Activated T-cell treated with anti-CD3 and anti-CD28 coated beads, Interleukin-2, amount 50 U/mL, for 4 hours (primary cell): ENCODE results near the gene NUDT8. TPM values are rescaled to one million over a fixed set of nuclear protein-coding genes. Genes with fewer than 3 reads are reported as not detected.
"Not testable (repeated sequence)": the region's sequence is repeated elsewhere in the genome, so short reads cannot be mapped to it uniquely, and the experiment has no call there.

Source experiments
- ATAC-seq, 2 donors: fragments of 200-7000 bp; cut with Tn5 transposase; one replicate each; pipeline ENCODE4 v1.10.0; 2021
- DNase-seq: peaks from one replicate; pipeline ENCODE4 v3.0.0-alpha.2; 2020
- H3K27me3 Mint-ChIP-seq: one replicate; pipeline ENCODE4 v1.8.0; 2021; ENCODE audit warnings: low read depth, mixed read lengths
- H3K36me3 Mint-ChIP-seq: one replicate; pipeline ENCODE4 v1.8.0; 2022; ENCODE audit warnings: mixed read lengths; ENCODE audit not compliant: insufficient read depth
- H3K4me1 Mint-ChIP-seq: one replicate; pipeline ENCODE4 v1.8.0; 2021; ENCODE audit warnings: low read depth, mixed read lengths
- H3K4me3 Mint-ChIP-seq: one replicate; pipeline ENCODE4 v1.8.0; 2021; ENCODE audit warnings: mild to moderate bottlenecking, moderate library complexity, mixed read lengths
- H3K9me3 Mint-ChIP-seq: one replicate; pipeline ENCODE4 v1.8.0; 2021; ENCODE audit warnings: mixed read lengths
- total RNA-seq, 3 donors: library from RNA; stranded (reverse); gene quantifications; one replicate each; pipeline ENCODE4 v1.2.1, GENCODE V29; 2021

NUDT8 gene
- total RNA-seq, 3 donors from 2014 or later, result 10.2 to 14.4 (median 12.6) TPM

DNA sequence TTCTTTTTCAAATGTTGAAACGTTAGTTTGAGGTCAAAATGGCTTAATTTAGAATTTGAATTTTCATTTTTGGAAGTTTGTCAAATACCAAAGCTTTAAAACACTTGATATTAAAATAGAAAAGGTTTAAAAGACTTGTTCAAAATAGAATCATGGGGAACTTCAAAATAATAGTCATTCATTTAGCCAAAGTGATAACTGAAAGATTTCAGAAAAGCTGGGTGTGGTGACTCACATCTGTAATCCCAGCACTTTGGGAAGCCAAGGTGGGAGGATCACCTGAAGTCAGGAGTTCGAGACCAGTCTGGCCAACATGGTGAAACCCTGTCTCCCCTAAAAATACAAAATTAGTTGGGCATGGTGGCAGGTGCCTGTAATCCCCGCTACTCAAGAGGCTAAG, 35.3 kb downstream of the NUDT8 start:
- H3K9me3 Mint-ChIP-seq, result no peaks in the 10 kb centered on the region
- no peak for DNase-seq
- H3K36me3 Mint-ChIP-seq, result no peaks in the 10 kb centered on the region
- no peaks in the 10 kb centered on the region for H3K4me1 Mint-ChIP-seq
- H3K27me3 Mint-ChIP-seq, result peaks cover 3% of the 10 kb centered on the region
- ATAC-seq, result no peak
- no peak overlapping the region for H3K4me3 Mint-ChIP-seq

DNA sequence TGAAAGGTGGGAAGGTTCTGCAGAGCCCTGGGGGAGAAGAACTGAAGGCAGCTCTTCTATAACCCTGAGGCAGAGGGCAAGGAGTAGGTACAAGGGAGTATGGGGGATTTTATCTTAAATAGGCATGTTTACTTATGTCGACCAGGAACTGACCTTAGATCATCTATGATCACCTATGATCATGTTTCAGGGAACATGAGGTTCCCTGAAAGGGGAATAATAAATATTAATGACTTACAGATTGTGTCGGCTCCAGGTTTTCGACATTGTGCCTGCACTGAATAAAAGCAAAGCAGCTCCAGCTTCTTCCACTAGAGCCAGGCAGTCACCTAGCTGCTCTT, 36.2 kb downstream of the NUDT8 start:
- no peaks in the 10 kb centered on the region for H3K27me3 Mint-ChIP-seq
- DNase-seq (no peak), ATAC-seq (no peak)
- H3K36me3 Mint-ChIP-seq, result no peaks in the 10 kb centered on the region
- H3K9me3 Mint-ChIP-seq, result no peaks in the 10 kb centered on the region
- H3K4me1 Mint-ChIP-seq, result no peaks in the 10 kb centered on the region
- H3K4me3 Mint-ChIP-seq, result no peak overlapping the region

DNA sequence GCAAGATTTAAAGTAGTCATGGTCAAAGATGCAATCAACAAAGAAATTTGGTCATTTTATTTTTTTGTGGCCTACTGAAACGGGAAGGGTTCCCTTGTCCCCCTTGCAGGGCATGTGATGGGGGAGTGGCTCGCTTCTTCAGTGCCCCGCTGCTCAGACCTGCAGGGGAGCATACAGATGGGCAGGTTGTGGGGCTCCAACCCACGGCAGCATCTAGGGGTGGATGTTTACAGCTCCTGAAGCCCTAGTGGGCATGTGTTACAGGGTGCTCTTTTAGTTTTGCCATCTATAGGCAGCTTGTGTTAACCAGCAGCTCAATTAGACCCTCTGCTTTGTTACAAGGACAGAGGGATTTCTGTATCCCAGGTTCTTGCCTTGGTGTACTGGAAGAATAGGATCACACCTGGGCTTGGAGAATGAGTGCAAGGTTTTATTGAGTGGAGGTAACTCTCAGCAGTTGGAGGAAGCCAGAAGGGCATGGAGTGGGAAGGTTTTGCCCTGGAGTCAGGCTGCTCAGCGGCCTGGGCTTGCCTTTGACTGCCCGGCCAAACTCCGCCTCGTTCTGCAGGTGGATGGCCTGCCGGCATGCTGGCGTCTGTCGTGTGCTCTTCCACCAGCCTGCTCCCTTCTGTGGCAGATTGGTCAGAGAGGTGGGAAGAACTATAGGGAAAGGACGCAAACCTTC, 36.7 kb downstream of the NUDT8 start:
- ATAC-seq, result no peak
- Mint-ChIP-seq H3K9me3 (no peaks in the 10 kb centered on the region), H3K4me1 (no peaks in the 10 kb centered on the region)

DNA sequence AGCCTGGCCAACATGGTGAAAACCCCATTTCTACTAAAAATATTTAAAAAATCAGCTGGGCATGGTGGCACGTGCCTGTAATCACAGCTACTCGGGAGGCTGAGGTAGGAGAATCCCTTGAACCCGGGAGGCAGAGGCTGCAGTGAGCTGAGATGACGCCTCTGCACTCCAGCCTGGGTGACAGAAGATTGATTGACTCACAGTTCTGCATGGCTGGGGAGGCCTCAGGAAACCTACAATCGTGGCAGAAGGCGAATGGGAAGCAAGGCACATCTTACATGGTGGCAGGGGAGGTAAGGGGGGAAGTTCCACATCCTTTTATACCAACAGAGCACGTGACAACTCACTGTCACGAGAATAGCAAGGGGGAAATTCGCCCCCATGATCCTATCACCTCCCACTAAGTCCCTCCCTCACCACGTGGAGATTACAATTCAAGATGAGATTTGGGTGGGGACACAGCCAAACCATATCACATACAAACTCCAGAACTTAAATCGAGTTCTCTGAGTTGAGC, 40.8 kb downstream of the NUDT8 start:
- not testable (repeated sequence) for H3K27me3 Mint-ChIP-seq, H3K4me3 Mint-ChIP-seq, ATAC-seq, DNase-seq, H3K9me3 Mint-ChIP-seq
- peaks cover 20% of the 10 kb centered on the region for H3K4me1 Mint-ChIP-seq
- peaks cover 25% of the 10 kb centered on the region for H3K36me3 Mint-ChIP-seq

More for the DNA sequence above, 36.7 kb downstream of the NUDT8 start:
- H3K36me3 Mint-ChIP-seq, result no peaks in the 10 kb centered on the region
- H3K27me3 Mint-ChIP-seq, result no peaks in the 10 kb centered on the region
- no peak for DNase-seq
- H3K4me3 Mint-ChIP-seq, result no peak overlapping the region

DNA sequence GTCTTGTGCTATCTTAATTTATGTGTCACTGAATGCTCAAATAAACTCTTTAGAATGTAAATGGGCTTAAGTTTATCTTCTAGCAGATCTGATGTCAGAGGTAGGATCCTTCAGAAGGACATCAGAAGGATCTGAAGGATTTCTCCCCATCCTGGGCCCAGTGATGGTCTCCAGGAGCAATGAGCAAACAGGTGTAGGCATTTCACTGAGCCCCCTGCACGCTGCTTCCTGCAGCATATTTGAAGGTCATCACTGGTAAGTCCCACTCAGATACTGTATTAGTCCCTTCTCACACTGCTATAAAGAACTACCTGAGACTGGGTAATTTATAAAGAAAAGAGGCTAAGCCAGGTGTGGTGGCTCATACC, 41.6 kb downstream of the NUDT8 start:
- peaks cover 22% of the 10 kb centered on the region for H3K4me1 Mint-ChIP-seq
- no peak for ATAC-seq
- no peaks in the 10 kb centered on the region for H3K27me3 Mint-ChIP-seq

DNA sequence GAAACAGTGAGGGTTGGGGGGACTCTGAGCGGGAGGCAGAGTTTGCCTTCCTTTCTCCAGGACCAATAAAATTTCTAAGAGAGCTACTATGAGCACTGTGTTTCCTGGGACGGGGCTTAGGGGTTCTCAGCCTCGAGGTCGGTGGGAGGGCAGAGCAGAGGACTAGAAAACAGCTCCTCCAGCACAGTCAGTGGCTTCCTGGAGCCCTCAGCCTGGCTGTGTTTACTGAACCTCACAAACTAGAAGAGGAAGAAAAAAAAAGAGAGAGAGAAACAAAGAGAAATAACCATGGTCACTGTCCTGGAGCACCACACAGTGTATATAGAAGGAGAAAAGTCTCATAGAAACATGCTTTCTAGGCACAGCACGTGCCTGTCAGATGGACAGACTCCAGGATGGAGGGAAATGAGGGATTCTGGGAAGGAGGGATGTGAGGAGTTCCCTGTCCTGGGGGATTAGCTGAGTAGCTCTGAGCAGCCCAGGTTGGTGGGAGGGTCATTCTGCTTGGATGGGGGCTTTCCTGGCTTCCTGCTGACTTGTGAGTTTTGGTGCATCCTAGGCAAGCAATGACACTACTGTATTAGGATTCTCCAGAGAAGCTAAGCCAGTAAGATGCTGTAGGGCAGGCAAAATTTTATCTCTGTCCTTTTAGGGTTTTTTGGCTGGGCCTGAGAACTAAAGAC, 43.0 kb downstream of the NUDT8 start:
- Mint-ChIP-seq H3K4me3 (no peak overlapping the region), H3K36me3 (peaks cover 25% of the 10 kb centered on the region), H3K4me1 (peaks cover 34% of the 10 kb centered on the region), H3K9me3 (peaks cover 7% of the 10 kb centered on the region), H3K27me3 (peaks cover 2% of the 10 kb centered on the region)
- DNase-seq, result no peak
- no peak for ATAC-seq

More for the DNA sequence above, 41.6 kb downstream of the NUDT8 start:
- Mint-ChIP-seq H3K36me3 (peaks cover 25% of the 10 kb centered on the region), H3K9me3 (peaks cover 7% of the 10 kb centered on the region), H3K4me3 (no peak overlapping the region)
- no peak for DNase-seq

DNA sequence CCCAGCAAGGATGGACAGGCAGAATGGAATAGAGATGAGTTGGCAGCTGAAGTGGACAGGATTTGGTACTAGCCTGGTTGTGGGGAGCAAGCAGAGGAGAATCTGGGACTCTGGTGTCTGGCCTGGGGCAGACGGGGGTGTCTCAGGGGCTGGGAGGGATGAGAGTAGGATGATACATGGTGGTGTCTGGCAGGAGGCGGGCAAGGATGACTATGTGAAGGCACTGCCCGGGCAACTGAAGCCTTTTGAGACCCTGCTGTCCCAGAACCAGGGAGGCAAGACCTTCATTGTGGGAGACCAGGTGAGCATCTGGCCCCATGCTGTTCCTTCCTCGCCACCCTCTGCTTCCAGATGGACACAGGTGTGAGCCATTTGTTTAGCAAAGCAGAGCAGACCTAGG, 43.8 kb downstream of the NUDT8 start:
- Mint-ChIP-seq H3K27me3 (peaks cover 3% of the 10 kb centered on the region), H3K4me1 (peaks cover 34% of the 10 kb centered on the region), H3K9me3 (peaks cover 7% of the 10 kb centered on the region), H3K4me3 (peak overlapping the region; percentile 37), H3K36me3 (peaks cover 25% of the 10 kb centered on the region)
- DNase-seq (no peak), ATAC-seq (no peak)

DNA sequence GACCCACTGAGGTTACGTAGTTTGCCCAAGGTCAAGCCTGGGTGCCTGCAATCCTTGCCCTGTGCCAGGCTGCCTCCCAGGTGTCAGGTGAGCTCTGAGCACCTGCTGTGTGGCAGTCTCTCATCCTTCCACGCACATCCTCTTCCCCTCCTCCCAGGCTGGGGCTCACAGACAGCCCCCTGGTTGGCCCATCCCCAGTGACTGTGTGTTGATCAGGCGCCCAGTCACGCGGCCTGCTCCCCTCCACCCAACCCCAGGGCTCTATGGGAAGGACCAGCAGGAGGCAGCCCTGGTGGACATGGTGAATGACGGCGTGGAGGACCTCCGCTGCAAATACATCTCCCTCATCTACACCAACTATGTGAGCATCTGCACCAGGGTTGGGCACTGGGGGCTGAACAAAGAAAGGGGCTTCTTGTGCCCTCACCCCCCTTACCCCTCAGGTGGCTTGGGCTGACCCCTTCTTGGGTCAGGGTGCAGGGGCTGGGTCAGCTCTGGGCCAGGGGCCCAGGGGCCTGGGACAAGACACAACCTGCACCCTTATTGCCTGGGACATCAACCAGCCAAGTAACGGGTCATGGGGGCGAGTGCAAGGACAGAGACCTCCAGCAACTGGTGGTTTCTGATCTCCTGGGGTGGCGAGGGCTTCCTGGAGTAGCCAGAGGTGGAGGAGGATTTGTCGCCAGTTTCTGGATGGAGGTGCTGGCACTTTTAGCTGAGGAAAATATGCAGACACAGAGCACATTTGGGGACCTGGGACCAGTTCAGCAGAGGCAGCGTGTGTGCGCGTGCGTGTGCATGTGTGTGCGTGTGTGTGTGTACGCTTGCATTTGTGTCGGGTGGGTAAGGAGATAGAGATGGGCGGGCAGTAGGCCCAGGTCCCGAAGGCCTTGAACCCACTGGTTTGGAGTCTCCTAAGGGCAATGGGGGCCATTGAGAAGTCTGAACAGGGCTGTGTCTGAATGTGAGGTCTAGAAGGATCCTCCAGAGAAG, 44.6 kb downstream of the NUDT8 start:
- peaks cover 7% of the 10 kb centered on the region for H3K9me3 Mint-ChIP-seq
- H3K4me3 Mint-ChIP-seq, result peak overlapping the region; percentile 82
- H3K36me3 Mint-ChIP-seq, result peaks cover 25% of the 10 kb centered on the region
- peaks cover 3% of the 10 kb centered on the region for H3K27me3 Mint-ChIP-seq
- no peak for ATAC-seq
- peaks cover 34% of the 10 kb centered on the region for H3K4me1 Mint-ChIP-seq
- no peak for DNase-seq

DNA sequence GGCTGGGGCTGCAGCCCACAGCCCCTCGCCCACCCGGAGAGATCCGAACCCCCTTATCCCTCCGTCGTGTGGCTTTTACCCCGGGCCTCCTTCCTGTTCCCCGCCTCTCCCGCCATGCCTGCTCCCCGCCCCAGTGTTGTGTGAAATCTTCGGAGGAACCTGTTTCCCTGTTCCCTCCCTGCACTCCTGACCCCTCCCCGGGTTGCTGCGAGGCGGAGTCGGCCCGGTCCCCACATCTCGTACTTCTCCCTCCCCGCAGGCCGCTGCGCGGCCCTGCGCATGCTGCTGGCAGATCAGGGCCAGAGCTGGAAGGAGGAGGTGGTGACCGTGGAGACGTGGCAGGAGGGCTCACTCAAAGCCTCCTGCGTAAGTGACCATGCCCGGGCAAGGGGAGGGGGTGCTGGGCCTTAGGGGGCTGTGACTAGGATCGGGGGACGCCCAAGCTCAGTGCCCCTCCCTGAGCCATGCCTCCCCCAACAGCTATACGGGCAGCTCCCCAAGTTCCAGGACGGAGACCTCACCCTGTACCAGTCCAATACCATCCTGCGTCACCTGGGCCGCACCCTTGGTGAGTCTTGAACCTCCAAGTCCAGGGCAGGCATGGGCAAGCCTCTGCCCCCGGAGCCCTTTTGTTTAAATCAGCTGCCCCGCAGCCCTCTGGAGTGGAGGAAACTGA, 45.4 kb downstream of the NUDT8 start:
- peaks cover 42% of the 10 kb centered on the region for H3K4me1 Mint-ChIP-seq
- peak overlapping the region; percentile 82 for H3K4me3 Mint-ChIP-seq
- peaks cover 7% of the 10 kb centered on the region for H3K9me3 Mint-ChIP-seq
- DNase-seq (no peak), ATAC-seq (peak; percentile 25 to 27)
- peaks cover 6% of the 10 kb centered on the region for H3K27me3 Mint-ChIP-seq
- peaks cover 25% of the 10 kb centered on the region for H3K36me3 Mint-ChIP-seq

DNA sequence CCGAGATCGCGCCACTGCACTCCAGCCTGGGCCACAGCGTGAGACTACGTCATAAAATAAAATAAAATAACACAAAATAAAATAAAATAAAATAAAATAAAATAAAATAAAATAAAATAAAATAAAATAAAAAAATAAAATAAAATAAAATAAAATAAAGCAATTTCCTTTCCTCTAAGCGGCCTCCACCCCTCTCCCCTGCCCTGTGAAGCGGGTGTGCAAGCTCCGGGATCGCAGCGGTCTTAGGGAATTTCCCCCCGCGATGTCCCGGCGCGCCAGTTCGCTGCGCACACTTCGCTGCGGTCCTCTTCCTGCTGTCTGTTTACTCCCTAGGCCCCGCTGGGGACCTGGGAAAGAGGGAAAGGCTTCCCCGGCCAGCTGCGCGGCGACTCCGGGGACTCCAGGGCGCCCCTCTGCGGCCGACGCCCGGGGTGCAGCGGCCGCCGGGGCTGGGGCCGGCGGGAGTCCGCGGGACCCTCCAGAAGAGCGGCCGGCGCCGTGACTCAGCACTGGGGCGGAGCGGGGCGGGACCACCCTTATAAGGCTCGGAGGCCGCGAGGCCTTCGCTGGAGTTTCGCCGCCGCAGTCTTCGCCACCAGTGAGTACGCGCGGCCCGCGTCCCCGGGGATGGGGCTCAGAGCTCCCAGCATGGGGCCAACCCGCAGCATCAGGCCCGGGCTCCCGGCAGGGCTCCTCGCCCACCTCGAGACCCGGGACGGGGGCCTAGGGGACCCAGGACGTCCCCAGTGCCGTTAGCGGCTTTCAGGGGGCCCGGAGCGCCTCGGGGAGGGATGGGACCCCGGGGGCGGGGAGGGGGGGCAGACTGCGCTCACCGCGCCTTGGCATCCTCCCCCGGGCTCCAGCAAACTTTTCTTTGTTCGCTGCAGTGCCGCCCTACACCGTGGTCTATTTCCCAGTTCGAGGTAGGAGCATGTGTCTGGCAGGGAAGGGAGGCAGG, 46.2 kb downstream of the NUDT8 start, which contains the start of gene GSTP1:
Gene GSTP1 (plus strand): TSS at position 566 of the 958 bp plus-strand sequence. CDS start 32 bp downstream, at position 598.
- H3K36me3 Mint-ChIP-seq, result peaks cover 25% of the 10 kb centered on the region
- peak within 1 kb of the TSS; percentile 91 for H3K4me3 Mint-ChIP-seq
- peak; percentile 93 for ATAC-seq
- H3K27me3 Mint-ChIP-seq, result peaks cover 7% of the 10 kb centered on the region
- peaks cover 7% of the 10 kb centered on the region for H3K9me3 Mint-ChIP-seq
- DNase-seq, result peak; percentile 71
- H3K4me1 Mint-ChIP-seq, result peaks cover 46% of the 10 kb centered on the region

DNA sequence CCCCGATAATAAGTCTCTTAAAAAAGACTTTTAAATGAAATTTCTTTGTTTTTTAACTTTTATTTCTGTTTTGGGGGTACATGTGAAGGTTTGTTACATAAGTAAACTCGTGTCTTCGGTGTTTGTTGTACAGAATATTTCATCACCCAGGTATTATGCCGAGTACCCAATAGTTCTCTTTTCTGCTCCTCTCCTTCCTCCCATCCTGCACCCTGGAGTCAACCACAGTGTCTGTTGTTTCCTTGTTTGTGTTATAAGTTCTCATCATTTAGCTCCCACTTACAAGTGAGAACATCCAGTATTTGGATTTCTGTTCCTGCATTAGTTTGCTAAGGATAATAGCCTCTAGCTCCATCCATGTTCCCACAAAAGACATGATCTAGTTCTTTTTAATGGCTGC, 47.7 kb downstream of the NUDT8 start:
- ATAC-seq, result no peak
- peak overlapping the region; percentile 72 for H3K4me3 Mint-ChIP-seq

DNA sequence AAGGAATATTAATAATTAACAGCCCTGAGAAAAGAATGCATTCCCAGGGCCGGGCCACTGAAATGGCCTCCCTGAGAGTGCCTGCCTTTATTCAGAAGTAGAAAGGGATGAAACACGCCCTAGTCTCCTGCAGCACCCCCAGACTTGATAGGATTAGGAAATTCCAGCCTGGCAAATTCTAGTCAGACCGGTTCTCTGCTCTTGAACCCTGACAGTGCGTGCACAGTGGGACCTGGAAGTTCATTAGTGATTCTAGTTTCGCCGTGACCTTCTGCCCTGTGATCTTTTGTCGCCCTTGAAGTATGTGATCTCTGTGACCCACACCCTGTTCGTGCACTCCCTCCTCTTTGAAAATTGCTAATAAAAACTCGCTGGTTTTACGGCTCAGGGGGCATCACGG, 48.3 kb downstream of the NUDT8 start:
- DNase-seq (no peak), ATAC-seq (no peak)
- Mint-ChIP-seq H3K9me3 (peaks cover under 1% of the 10 kb centered on the region), H3K36me3 (peaks cover 16% of the 10 kb centered on the region), H3K27me3 (peaks cover 19% of the 10 kb centered on the region), H3K4me3 (peak overlapping the region; percentile 8), H3K4me1 (peaks cover 39% of the 10 kb centered on the region)

More for the DNA sequence above, 47.7 kb downstream of the NUDT8 start:
- H3K36me3 Mint-ChIP-seq, result peaks cover 22% of the 10 kb centered on the region
- no peak for DNase-seq
- peaks cover 4% of the 10 kb centered on the region for H3K9me3 Mint-ChIP-seq
- peaks cover 45% of the 10 kb centered on the region for H3K4me1 Mint-ChIP-seq
- H3K27me3 Mint-ChIP-seq, result peaks cover 15% of the 10 kb centered on the region

DNA sequence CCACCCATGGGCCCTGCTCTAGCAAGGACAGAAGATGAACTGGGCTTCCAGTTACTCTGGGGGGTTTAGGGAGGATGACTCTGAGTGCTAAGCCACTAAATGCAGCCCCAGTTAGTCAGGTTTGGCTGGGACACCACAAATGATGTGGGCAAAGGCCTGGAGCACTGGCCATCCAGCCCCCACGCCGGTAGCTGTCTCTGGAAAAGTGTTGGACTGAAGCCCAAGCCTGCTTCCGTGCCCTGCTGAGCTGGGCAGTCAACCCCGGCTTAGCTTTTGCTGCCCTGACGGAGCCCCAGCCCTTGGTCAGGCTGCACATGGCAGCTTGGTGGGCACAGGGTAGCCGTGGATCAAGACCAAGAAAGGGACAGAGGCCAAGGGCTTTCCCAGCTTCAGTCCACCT, 51.8 kb downstream of the NUDT8 start:
- peaks cover 32% of the 10 kb centered on the region for H3K27me3 Mint-ChIP-seq
- H3K9me3 Mint-ChIP-seq, result no peaks in the 10 kb centered on the region
- no peak for ATAC-seq
- H3K4me3 Mint-ChIP-seq, result no peak overlapping the region
- no peak for DNase-seq
- peaks cover 23% of the 10 kb centered on the region for H3K4me1 Mint-ChIP-seq
- H3K36me3 Mint-ChIP-seq, result no peaks in the 10 kb centered on the region
